ENCODE measurements around the gene GNG4.
"Not testable (repeated sequence)": the region's sequence is repeated elsewhere in the genome, so short reads cannot be mapped to it uniquely, and the experiment has no call there.

Gene GNG4

GRCh38 chr1:235642943-235643371 lies 6.6 kb downstream of the GNG4 start:
- TF ChIP-seq PPARA (CRISPR knock-in tag; IDR thresholded peaks at IDR 0.05; ENCODE audit: borderline replicate concordance) = no peak
- no peak for TF ChIP-seq ZNF565 (CRISPR knock-in tag; conservative IDR thresholded peaks at IDR 0.05; ENCODE audit: low read depth)
- TF ChIP-seq ZC3H10 (CRISPR knock-in tag; IDR thresholded peaks at IDR 0.05) = no peak
- no peak for ATAC-seq

GRCh38 chr1:235642011-235642942 lies 7.3 kb downstream of the GNG4 start:
- TF ChIP-seq ZFP30 (CRISPR knock-in tag; IDR thresholded peaks at IDR 0.05) (no peak), TOX (CRISPR knock-in tag; IDR thresholded peaks at IDR 0.05; ENCODE audit: borderline replicate concordance) (peak; percentile 29; the same call in 1 of the 2 replicates)
- peak; percentile 55 for ATAC-seq

- TF ChIP-seq ISL1 (CRISPR knock-in tag; IDR thresholded peaks at IDR 0.05) (no peak), CREB5 (CRISPR knock-in tag; IDR thresholded peaks at IDR 0.05; ENCODE audit: low read depth) (no peak)
- ATAC-seq = no peak
These were observed 9.0 kb downstream of the GNG4 start for GRCh38 chr1:235640580-235640979.

- TF ChIP-seq RARB (CRISPR knock-in tag; IDR thresholded peaks at IDR 0.05) (no peak), ZNF565 (CRISPR knock-in tag; conservative IDR thresholded peaks at IDR 0.05; ENCODE audit: low read depth) (no peak), ZFP30 (CRISPR knock-in tag; IDR thresholded peaks at IDR 0.05) (no peak), TSHZ2 (CRISPR knock-in tag; IDR thresholded peaks at IDR 0.05) (no peak), ZNF8 (CRISPR knock-in tag; IDR thresholded peaks at IDR 0.05) (no peak), CSRNP3 (CRISPR knock-in tag; IDR thresholded peaks at IDR 0.05) (no peak), OSR1 (CRISPR knock-in tag; IDR thresholded peaks at IDR 0.05) (no peak)
- ATAC-seq = no peak
These were observed 10.1 kb downstream of the GNG4 start for GRCh38 chr1:235639226-235640205.

GRCh38 chr1:235638612-235639011 lies 11.0 kb downstream of the GNG4 start:
- not testable (repeated sequence) for ATAC-seq

GRCh38 chr1:235637756-235638534 lies 11.6 kb downstream of the GNG4 start:
- ATAC-seq = no peak
- TF ChIP-seq ESRRG (CRISPR knock-in tag; IDR thresholded peaks at IDR 0.05) (no peak), OSR1 (CRISPR knock-in tag; IDR thresholded peaks at IDR 0.05) (no peak), ZNF565 (CRISPR knock-in tag; conservative IDR thresholded peaks at IDR 0.05; ENCODE audit: low read depth) (no peak), PPARA (CRISPR knock-in tag; IDR thresholded peaks at IDR 0.05; ENCODE audit: borderline replicate concordance) (no peak), ZNF70 (CRISPR knock-in tag; IDR thresholded peaks at IDR 0.05) (no peak), ZC3H10 (CRISPR knock-in tag; IDR thresholded peaks at IDR 0.05) (no peak), ZNF8 (CRISPR knock-in tag; IDR thresholded peaks at IDR 0.05) (no peak), TCF4 (CRISPR knock-in tag; IDR thresholded peaks at IDR 0.05; ENCODE audit: borderline replicate concordance) (no peak), TSHZ2 (CRISPR knock-in tag; IDR thresholded peaks at IDR 0.05) (no peak), ZFP30 (CRISPR knock-in tag; IDR thresholded peaks at IDR 0.05) (no peak), TOX (CRISPR knock-in tag; IDR thresholded peaks at IDR 0.05; ENCODE audit: borderline replicate concordance) (no peak), CSRNP3 (CRISPR knock-in tag; IDR thresholded peaks at IDR 0.05) (no peak), BACH2 (CRISPR knock-in tag; IDR thresholded peaks at IDR 0.05; ENCODE audit: borderline replicate concordance) (no peak), CSDC2 (CRISPR knock-in tag; IDR thresholded peaks at IDR 0.05) (no peak), RARB (CRISPR knock-in tag; IDR thresholded peaks at IDR 0.05) (no peak)
